Activated CD4-positive, alpha-beta memory T cell treated with anti-CD3 and anti-CD28 coated beads, Interleukin-2, amount 10 ng/mL, durations not matched to agents 7 days and 5 days (primary cell): ENCODE data around the gene RMI1. TPM values are rescaled to one million over a fixed set of nuclear protein-coding genes. Genes with fewer than 3 reads are reported as not detected.
"Not testable (repeated sequence)": the region's sequence is repeated elsewhere in the genome, so short reads cannot be mapped to it uniquely, and the experiment has no call there.

Experiments
- CTCF ChIA-PET: fragments of 350-600 bp; sonication (Branson Sonifier 250); formaldehyde crosslinking; loops from one replicate; lab custom pipeline; 2021; ENCODE audit warnings: antibody characterized with exemption, inconsistent platforms; lab: Charles Lee
- POLR2A ChIA-PET: fragments of 350-600 bp; sonication (Branson Sonifier 250); formaldehyde crosslinking; loops from one replicate; lab custom pipeline; 2021; ENCODE audit warnings: antibody characterized with exemption; lab: Charles Lee
- DNase-seq: peaks from one replicate; pipeline ENCODE4 v3.0.0-alpha.2; 2020
- H3K27ac Mint-ChIP-seq: one replicate; pipeline ENCODE4 v1.8.0; 2021; ENCODE audit warnings: mild to moderate bottlenecking, mixed read lengths
- H3K27me3 Mint-ChIP-seq: one replicate; pipeline ENCODE4 v1.8.0; 2021; ENCODE audit warnings: mixed read lengths
- H3K36me3 Mint-ChIP-seq: one replicate; pipeline ENCODE4 v1.8.0; 2021; ENCODE audit warnings: low read depth, mixed read lengths
- H3K4me1 Mint-ChIP-seq: one replicate; pipeline ENCODE4 v1.8.0; 2021; ENCODE audit warnings: mixed read lengths
- H3K4me3 Mint-ChIP-seq: one replicate; pipeline ENCODE4 v1.8.0; 2021; ENCODE audit warnings: mild to moderate bottlenecking, mixed read lengths
- H3K9me3 Mint-ChIP-seq: one replicate; pipeline ENCODE4 v1.8.0; 2021; ENCODE audit warnings: mixed read lengths
- total RNA-seq, 2 experiments: library from RNA; stranded (reverse); gene quantifications; one replicate each; pipeline ENCODE4 v1.2.3, GENCODE V29; 2021

RMI1 gene
- total RNA-seq, 2 experiments from 2014 or later, result 22.1 to 22.4 TPM

- H3K36me3 Mint-ChIP-seq, DNase-seq, H3K4me3 Mint-ChIP-seq, H3K27ac Mint-ChIP-seq, POLR2A ChIA-PET, H3K4me1 Mint-ChIP-seq, H3K9me3 Mint-ChIP-seq, CTCF ChIA-PET: not testable (repeated sequence)
- H3K27me3 Mint-ChIP-seq, result peaks cover 25% of the 10 kb centered on the region
These were observed 61.3 kb downstream of the RMI1 start for GRCh38 chr9:84041857-84042256.

DNA sequence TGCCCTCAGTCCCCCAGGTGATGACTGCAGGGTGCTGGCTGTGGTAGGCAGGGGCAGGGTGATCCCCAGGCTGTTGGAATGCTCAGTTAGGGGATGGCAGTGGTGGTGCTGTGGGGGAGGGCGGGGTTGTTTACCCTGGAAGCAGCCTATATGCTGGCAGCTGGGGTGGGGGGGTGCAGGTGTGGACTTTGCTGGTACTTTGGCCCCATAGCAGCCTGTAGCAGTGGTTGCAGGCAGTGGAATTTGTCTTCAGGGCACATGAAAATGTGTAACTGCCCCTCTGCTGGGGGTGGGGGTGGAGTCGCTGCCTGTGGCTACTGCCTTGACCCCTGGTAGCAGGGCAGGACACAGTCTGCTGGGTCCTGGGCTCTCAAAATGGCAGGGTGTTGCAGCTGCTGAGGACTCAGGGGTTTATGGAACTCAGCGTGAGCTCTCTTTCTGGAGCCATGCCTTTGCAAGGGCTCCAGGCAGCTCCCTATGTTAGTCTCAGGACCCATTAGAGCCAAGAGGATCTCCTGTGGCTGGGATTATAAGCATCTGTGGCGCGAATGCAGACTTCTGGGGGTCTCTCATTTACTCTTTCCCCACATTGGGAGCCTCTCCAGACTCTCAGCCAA, 65.0 kb downstream of the RMI1 start:
- CTCF ChIA-PET, result no interaction called here
- Mint-ChIP-seq H3K4me3 (no peak overlapping the region), H3K4me1 (peaks cover 18% of the 10 kb centered on the region)

More for the DNA sequence above, 65.0 kb downstream of the RMI1 start:
- Mint-ChIP-seq H3K36me3 (no peaks in the 10 kb centered on the region), H3K9me3 (peaks cover 9% of the 10 kb centered on the region), H3K27ac (no peak overlapping the region), H3K27me3 (peaks cover 8% of the 10 kb centered on the region)
- DNase-seq, result no peak
- POLR2A ChIA-PET, result no interaction called here

Other genes starting within 250 kb of the RMI1 start
- 1 to 10 TPM; 3.8 to 4.3 TPM for gene GKAP1, start 163.0 kb upstream of the RMI1 start, total RNA-seq
- gene KIF27, start 59.4 kb upstream of the RMI1 start, total RNA-seq, result 1 to 10 TPM; 2.3 TPM
- 100 to 1,000 TPM; 614 to 616 TPM for gene HNRNPK, start 590 bp upstream of the RMI1 start, total RNA-seq